GM13976 (cell line): ENCODE results near the gene DOCK4.

Experiments
- DNase-seq: peaks from one replicate; pipeline ENCODE4 v3.0.0; 2012; ENCODE audit warnings: low spot score
- CTCF ChIP-seq: IDR thresholded peaks from 2 replicates; pipeline ENCODE4 v1.5.1; 2012; ENCODE audit warnings: borderline replicate concordance, mild to moderate bottlenecking; ENCODE audit not compliant: insufficient read depth; ENCODE audit errors: extremely low read depth, missing control alignments, control extremely low read depth
- in situ Hi-C: fragments of 300-500 bp; cut with MboI; formaldehyde crosslinking; loops from one replicate; pipeline ENCODE4 v1.12.0; 2022; ENCODE audit warnings: low sequenced_read_pairs, mixed read lengths, inconsistent platforms; ENCODE audit not compliant: unreplicated experiment

DOCK4 gene

GRCh38 chr7:112149734-112150133, 56.5 kb downstream of the DOCK4 start:
- in situ Hi-C loops: no loop called here
- no peak for TF ChIP-seq CTCF
- no peak for DNase-seq

GRCh38 chr7:112147793-112148361, 58.3 kb downstream of the DOCK4 start:
- TF ChIP-seq CTCF: no peak
- in situ Hi-C loops: no loop called here
- no peak for DNase-seq

GRCh38 chr7:112145206-112145605, 61.0 kb downstream of the DOCK4 start:
- no peak for TF ChIP-seq CTCF
- in situ Hi-C loops: no loop called here
- DNase-seq: no peak

- in situ Hi-C loops: no loop called here
- DNase-seq: no peak
Measured at GRCh38 chr7:112144284-112145059, 61.7 kb downstream of the DOCK4 start.

GRCh38 chr7:112143582-112143981, 62.6 kb downstream of the DOCK4 start:
- TF ChIP-seq CTCF: no peak
- DNase-seq: no peak
- in situ Hi-C loops: no loop called here

More at GRCh38 chr7:112144284-112145059, 61.7 kb downstream of the DOCK4 start:
- no peak for TF ChIP-seq CTCF

- DNase-seq: no peak
- TF ChIP-seq CTCF: no peak
- in situ Hi-C loops: no loop called here
Measured at GRCh38 chr7:112143136-112143535, 63.1 kb downstream of the DOCK4 start.
